Measurements from ENCODE around the gene CLRN1. TPM values are rescaled to one million over a fixed set of nuclear protein-coding genes. Genes with fewer than 3 reads are reported as not detected.

The CLRN1 gene
- total and polyA plus RNA-seq, 2 experiments from 2014 or later: 0.45 to 0.69 TPM

GRCh38 chr3:150936693-150937092 lies 35.8 kb downstream of the CLRN1 start:
- H3K4me3 Mint-ChIP-seq: no peak overlapping the region
- Histone ChIP-seq H3K4me3 (no peak overlapping the region), H2AFZ (no peak overlapping the region), H3K79me2 (replicated peaks; ENCODE audit: insufficient read depth) (no peaks in the 10 kb centered on the region), H3K36me3 (ENCODE audit: insufficient read depth) (no peaks in the 10 kb centered on the region), H3K27ac (ENCODE audit: low read depth) (no peak overlapping the region), H3F3A (replicated peaks; ENCODE audit: low read depth) (no peaks in the 10 kb centered on the region), H4K20me1 (replicated peaks; ENCODE audit: insufficient read depth) (no peaks in the 10 kb centered on the region), H3K4me1 (ENCODE audit: insufficient read depth) (no peaks in the 10 kb centered on the region), H3K27me3 (ENCODE audit: insufficient read depth) (no peaks in the 10 kb centered on the region), H3K4me2 (no peak overlapping the region), H3K9me2 (ENCODE audit: insufficient read depth) (no peaks in the 10 kb centered on the region)
- peaks cover 2% of the 10 kb centered on the region for H3K27me3 Mint-ChIP-seq (ENCODE audit: insufficient read depth, low read depth, poor library complexity)
- no peaks in the 10 kb centered on the region for H3K9me3 Mint-ChIP-seq
- H3K36me3 Mint-ChIP-seq (ENCODE audit: low read depth): no peaks in the 10 kb centered on the region
- H3K4me1 Mint-ChIP-seq: no peaks in the 10 kb centered on the region
- TF ChIP-seq EZH2phosphoT487 (IDR thresholded peaks at IDR 0.05; ENCODE audit: unreplicated experiment): no peak
- no peak for TF ChIP-seq ZNF331 (CRISPR knock-in tag; IDR thresholded peaks at IDR 0.05; ENCODE audit: low read depth)
- TF ChIP-seq STAT1 (IDR thresholded peaks at IDR 0.05; ENCODE audit: unreplicated experiment): no peak
- no peak for TF ChIP-seq CTCF (conservative IDR thresholded peaks at IDR 0.05; ENCODE audit: low read depth in 2 of 2)
- TF ChIP-seq ZNF462 (CRISPR knock-in tag; IDR thresholded peaks at IDR 0.05): no peak
- no peak for TF ChIP-seq NANOG (IDR thresholded peaks at IDR 0.05; ENCODE audit: borderline replicate concordance)
- no peak for TF ChIP-seq EZH2 (IDR thresholded peaks at IDR 0.05; ENCODE audit: low read depth, unreplicated experiment)
- TF ChIP-seq JUNB (IDR thresholded peaks at IDR 0.05; ENCODE audit: unreplicated experiment): no peak
- no peak for TF ChIP-seq ZNF114 (CRISPR knock-in tag; IDR thresholded peaks at IDR 0.05)
- no peak for TF ChIP-seq CREB1 (CRISPR knock-in tag; IDR thresholded peaks at IDR 0.05; ENCODE audit: low read depth)
- no peak for TF ChIP-seq REST (IDR thresholded peaks at IDR 0.05; ENCODE audit: unreplicated experiment)
- no peak for TF ChIP-seq POLR2AphosphoS5 (IDR thresholded peaks at IDR 0.05; ENCODE audit: low read depth)
- TF ChIP-seq ETS1 (IDR thresholded peaks at IDR 0.05): no peak
- ATAC-seq (no peak), DNase-seq (ENCODE audit: low spot score) (no peak)
- H3K27ac Mint-ChIP-seq: no peak overlapping the region
